HepG2 (cell line): ENCODE results near the gene GNAL. TPM values are rescaled to one million over a fixed set of nuclear protein-coding genes. Genes with fewer than 3 reads are reported as not detected.

Source experiments
- BRF2 ChIP-seq: sonication (generic); formaldehyde crosslinking; IDR thresholded peaks from 2 replicates; pipeline ENCODE4 v1.8.1; 2022; ENCODE audit warnings: mild to moderate bottlenecking, missing genetic modification reagents
- E2F5 ChIP-seq: sonication (generic); formaldehyde crosslinking; conservative IDR thresholded peaks from 2 replicates; pipeline ENCODE4 v1.4.0; 2020; ENCODE audit warnings: missing genetic modification reagents
- FUBP1 ChIP-seq: sonication (generic); formaldehyde crosslinking; IDR thresholded peaks from 2 replicates; pipeline ENCODE4 v1.5.1; 2020; ENCODE audit warnings: missing genetic modification reagents, mild to moderate bottlenecking, borderline replicate concordance
- GATA4 ChIP-seq: sonication (generic); IDR thresholded peaks from 2 replicates; pipeline ENCODE4 v1.6.1; 2016; ENCODE audit warnings: antibody characterized with exemption, low read depth, borderline replicate concordance
- HDAC1 ChIP-seq: sonication (generic); formaldehyde crosslinking; IDR thresholded peaks from 2 replicates; pipeline ENCODE4 v1.5.1; 2020; ENCODE audit warnings: mild to moderate bottlenecking, missing genetic modification reagents
- HIVEP1 ChIP-seq: sonication (generic); formaldehyde crosslinking; IDR thresholded peaks from 2 replicates; pipeline ENCODE4 v1.4.0; 2020; ENCODE audit warnings: mild to moderate bottlenecking, missing genetic modification reagents
- MATR3 ChIP-seq: sonication (generic); formaldehyde crosslinking; IDR thresholded peaks from 2 replicates; pipeline ENCODE4 v1.4.0; 2020; ENCODE audit warnings: missing genetic modification reagents
- MBD4 ChIP-seq: IDR thresholded peaks from 2 replicates; pipeline ENCODE4 v1.6.1; 2012; ENCODE audit warnings: low read length, inconsistent platforms, borderline replicate concordance
- MED13 ChIP-seq: sonication (generic); formaldehyde crosslinking; IDR thresholded peaks from 2 replicates; pipeline ENCODE4 v1.5.0; 2020; ENCODE audit warnings: missing genetic modification reagents
- NFIC ChIP-seq: IDR thresholded peaks from 2 replicates; pipeline ENCODE4 v1.6.1; 2012; ENCODE audit warnings: mild to moderate bottlenecking, low read length, inconsistent platforms
- POLR2AphosphoS2 ChIP-seq: IDR thresholded peaks from 2 replicates; pipeline ENCODE4 v1.6.1; 2011; ENCODE audit warnings: low read depth, low read length, improper control_type of control experiment
- SATB2 ChIP-seq: sonication (generic); formaldehyde crosslinking; IDR thresholded peaks from 2 replicates; pipeline ENCODE4 v1.5.0; 2020; ENCODE audit warnings: missing genetic modification reagents
- TCF7L2 ChIP-seq: IDR thresholded peaks from 2 replicates; pipeline ENCODE4 v1.6.1; 2011; ENCODE audit warnings: mild to moderate bottlenecking, low read depth, low read length, moderate library complexity
- ZGPAT ChIP-seq: IDR thresholded peaks from 2 replicates; pipeline ENCODE4 v1.6.1; 2016; ENCODE audit warnings: mild to moderate bottlenecking
- ZHX2 ChIP-seq, 2 experiments: sonication (generic) in 1 of 2; formaldehyde crosslinking in 1 of 2; IDR thresholded peaks; 2 replicates each; pipeline versions ENCODE4 v1.6.1 to v1.9.0; 2014 to 2022; ENCODE audit warnings: antibody characterized with exemption in 1 of 2, borderline replicate concordance in 1 of 2, inconsistent platforms in 1 of 2, low read depth in 1 of 2, missing genetic modification reagents in 1 of 2
- ZNF333 ChIP-seq: sonication (generic); formaldehyde crosslinking; IDR thresholded peaks from 2 replicates; pipeline ENCODE4 v1.4.0; 2020; ENCODE audit warnings: mild to moderate bottlenecking, missing genetic modification reagents, borderline replicate concordance
- ZNF33B ChIP-seq: sonication (generic); formaldehyde crosslinking; IDR thresholded peaks from 2 replicates; pipeline ENCODE4 v1.5.1; 2020; ENCODE audit warnings: mild to moderate bottlenecking, missing genetic modification reagents
- ZNF678 ChIP-seq: sonication (generic); formaldehyde crosslinking; IDR thresholded peaks from 2 replicates; pipeline ENCODE4 v1.4.0; 2020; ENCODE audit warnings: mild to moderate bottlenecking, missing genetic modification reagents
- polyA plus RNA-seq, 8 experiments: library from polyadenylated mRNA; depleted of rRNA in 3 of 8; stranded (reverse) in 7 of 8; unstranded in 1 of 8; fragments of >200 nt; fragmentation: Illumina TruSeq in 4 of 8; extraction: Trizol in 4 of 8; gene quantifications; 2 replicates each; pipeline versions ENCODE4 v1.2.1 to v1.2.3, GENCODE V29; 2011 to 2016; ENCODE audit warnings: low read depth in 4 of 8, missing spikeins in 1 of 8, mixed read lengths in 1 of 8; ENCODE audit not compliant: insufficient read depth in 1 of 8
- total RNA-seq, 5 experiments: library from RNA; depleted of rRNA; stranded (reverse); fragments of >200 nt; fragmentation: Illumina TruSeq; extraction: Trizol; gene quantifications; 2 replicates each; pipeline ENCODE4 v1.2.3, GENCODE V29; 2016; ENCODE audit warnings: low read depth in 1 of 5

The GNAL gene
- total and polyA plus RNA-seq, 2 of the 13 experiments (the other 11 are each of a cell fraction or from before 2014, with no cell fraction given): 0.87 to 1.4 TPM

GRCh38 chr18:11688972-11689668 is at the start of gene GNAL (continued):
- TF ChIP-seq ZHX2 (IDR thresholded peaks at IDR 0.05; ENCODE audit: low read depth) (0 out of 2 replicates have a peak, but pooled peaks have one; percentile 25), ZHX2 (CRISPR knock-in tag; IDR thresholded peaks at IDR 0.05; ENCODE audit: borderline replicate concordance) (no peak), FUBP1 (no peak), ZGPAT (CRISPR knock-in tag) (no peak), POLR2AphosphoS2 (no peak), TCF7L2 (no peak), BRF2 (no peak), HIVEP1 (CRISPR knock-in tag) (no peak), ZNF33B (no peak), NFIC (no peak), MATR3 (CRISPR knock-in tag) (no peak), SATB2 (CRISPR knock-in tag) (no peak), MED13 (CRISPR knock-in tag) (no peak), ZNF333 (CRISPR knock-in tag) (no peak), GATA4 (no peak), E2F5 (CRISPR knock-in tag) (no peak; the same call in 1 of the 2 replicates), MBD4 (no peak), HDAC1 (no peak), ZNF678 (CRISPR knock-in tag) (no peak)
